K562 (cell line): ENCODE results near the gene VEGFA. TPM values are rescaled to one million over a fixed set of nuclear protein-coding genes. Genes with fewer than 3 reads are reported as not detected.
A peak's percentile ranks its signal among the peaks of the same experiment; 100 is the strongest.

ENCODE experiments used
- ATF7 ChIP-seq: fragments of 450-650 bp; IDR thresholded peaks from 2 replicates; pipeline ENCODE4 v1.7.1; 2014; ENCODE audit warnings: mild to moderate bottlenecking, moderate library complexity
- CXXC5 ChIP-seq: fragments of 250-450 bp; sonication (Bioruptor Pico); IDR thresholded peaks from 2 replicates; pipeline ENCODE4 v1.8.0; 2022; ENCODE audit warnings: inconsistent platforms, mild to moderate bottlenecking, moderate library complexity
- E2F8 ChIP-seq: fragments of 450-650 bp; IDR thresholded peaks from 2 replicates; pipeline ENCODE4 v1.7.1; 2018; ENCODE audit warnings: mild to moderate bottlenecking, low read depth; ENCODE audit not compliant: partially characterized antibody
- EZH2 ChIP-seq: IDR thresholded peaks from 2 replicates; pipeline ENCODE4 v1.6.1; 2012; ENCODE audit warnings: low read depth, mild to moderate bottlenecking, inconsistent platforms, low read length, borderline replicate concordance
- MCM7 ChIP-seq, 2 experiments: fragments of 450-650 bp; IDR thresholded peaks; 2 replicates each; pipeline ENCODE4 v1.6.1; 2016 to 2018
- MGA ChIP-seq: fragments of 450-650 bp; IDR thresholded peaks from 2 replicates; pipeline ENCODE4 v1.6.1; 2016; ENCODE audit warnings: mild to moderate bottlenecking, moderate library complexity
- SOX6 ChIP-seq: fragments of 450-650 bp; IDR thresholded peaks from 2 replicates; pipeline ENCODE4 v1.6.1; 2014; ENCODE audit warnings: mild to moderate bottlenecking
- SRSF3 ChIP-seq: fragments of 200-400 bp; formaldehyde crosslinking; IDR thresholded peaks from 2 replicates; pipeline ENCODE4 v1.6.1; 2016; ENCODE audit warnings: mild to moderate bottlenecking, low read length, moderate library complexity; ENCODE audit not compliant: insufficient read depth
- TEAD2 ChIP-seq: fragments of 450-650 bp; IDR thresholded peaks from 2 replicates; pipeline ENCODE4 v1.6.1; 2016; ENCODE audit warnings: missing genetic modification characterization, control low read depth, missing compliant biosample characterization
- TSC22D4 ChIP-seq: fragments of 450-650 bp; IDR thresholded peaks from 2 replicates; pipeline ENCODE4 v1.6.1; 2016; ENCODE audit warnings: missing genetic modification characterization, missing biosample characterization, control low read depth
- ZBTB49 ChIP-seq: sonication (generic); formaldehyde crosslinking; IDR thresholded peaks from 2 replicates; pipeline ENCODE4 v1.8.0; 2022; ENCODE audit warnings: missing genetic modification reagents, mild to moderate bottlenecking, borderline replicate concordance
- polyA plus RNA-seq, 8 experiments: library from polyadenylated mRNA; depleted of rRNA in 4 of 8; stranded (reverse) in 5 of 8; unstranded in 3 of 8; fragments of >200 nt; fragmentation: Nextera tagmentation in 2 of 8; fragmentation: Illumina TruSeq in 1 of 8; extraction: Ambion mirVana in 2 of 8; extraction: Trizol in 1 of 8; gene quantifications; 2 replicates each; pipeline versions ENCODE4 v1.2.1 to v1.2.3, GENCODE V29; 2011 to 2014; ENCODE audit warnings: inconsistent platforms in 1 of 8, missing spikeins in 1 of 8
- total RNA-seq, 7 experiments: library from RNA; depleted of rRNA in 6 of 7; stranded (reverse); fragments of >200 nt in 6 of 7; fragmentation: Illumina TruSeq in 2 of 7; extraction: Trizol in 2 of 7; gene quantifications; 2 replicates each; pipeline versions ENCODE4 v1.2.1 to v1.2.3, GENCODE V29; 2011 to 2021; ENCODE audit warnings: low replicate concordance in 1 of 7

VEGFA gene
- total and polyA plus RNA-seq, 9 of the 15 experiments (the other 6 are each of a cell fraction or from before 2014, with no cell fraction given), result 14.0 to 271 (median 124) TPM

GRCh38 chr6:43774776-43775534 lies 4.9 kb downstream of the VEGFA start (continued):
- no peak for TF ChIP-seq E2F8
- no peak for TF ChIP-seq TEAD2 (tag)
- TF ChIP-seq MGA, result no peak
- no peak for TF ChIP-seq MCM7 (IDR thresholded peaks at IDR 0.05)
- TF ChIP-seq CXXC5 (CRISPR knock-in tag), result peak; percentile 51
- TF ChIP-seq SOX6, result 0 out of 2 replicates have a peak, but pooled peaks have one; percentile 26
- peak; percentile 22; the same call in 1 of the 2 replicates for TF ChIP-seq ATF7
- TF ChIP-seq TSC22D4 (tag), result no peak
- TF ChIP-seq ZBTB49 (CRISPR knock-in tag), result no peak
- no peak for TF ChIP-seq SRSF3
- TF ChIP-seq EZH2, result no peak
